Progenitor cell of endocrine pancreas (in vitro differentiated cells): ENCODE data around the gene SPRR2B. TPM values are rescaled to one million over a fixed set of nuclear protein-coding genes. Genes with fewer than 3 reads are reported as not detected.
"Not testable (repeated sequence)": the region's sequence is repeated elsewhere in the genome, so short reads cannot be mapped to it uniquely, and the experiment has no call there.

Experiments used
- DNase-seq: peaks from one replicate; pipeline ENCODE4 v3.0.0; 2021; ENCODE audit warnings: low spot score; ENCODE audit not compliant: unreplicated experiment
- H3K27ac Mint-ChIP-seq: 2 replicates; pipeline ENCODE4 v1.8.0; 2021; ENCODE audit warnings: mild to moderate bottlenecking, moderate library complexity, mixed read lengths
- H3K27me3 Mint-ChIP-seq: 2 replicates; pipeline ENCODE4 v1.8.0; 2021; ENCODE audit warnings: mixed read lengths
- H3K36me3 Mint-ChIP-seq: 2 replicates; pipeline ENCODE4 v1.8.0; 2022; ENCODE audit warnings: mixed read lengths; ENCODE audit not compliant: insufficient read depth
- H3K4me1 Mint-ChIP-seq: 2 replicates; pipeline ENCODE4 v1.8.0; 2021; ENCODE audit warnings: low read depth, mixed read lengths
- H3K4me3 Mint-ChIP-seq: 2 replicates; pipeline ENCODE4 v1.8.0; 2021; ENCODE audit warnings: low read depth, mild to moderate bottlenecking, moderate library complexity, mixed read lengths
- H3K9me3 Mint-ChIP-seq: 2 replicates; pipeline ENCODE4 v1.8.0; 2021; ENCODE audit warnings: low read depth, mixed read lengths
- CTCF ChIP-seq: fragments of 200-600 bp; sonication (generic); IDR thresholded peaks from one replicate; pipeline ENCODE4 v1.5.0; 2021; ENCODE audit warnings: antibody characterized with exemption, mild to moderate bottlenecking; ENCODE audit not compliant: unreplicated experiment
- total RNA-seq: library from RNA; stranded (reverse); gene quantifications from 2 replicates; pipeline ENCODE4 v1.2.1, GENCODE V29; 2021

The SPRR2B gene
- total RNA-seq, 1 donor from 2014 or later = not detected

- no peak within 1 kb of the TSS for H3K4me3 Mint-ChIP-seq
- peaks cover 9% of the 10 kb centered on the region for H3K27me3 Mint-ChIP-seq
- no peak within 1 kb of the TSS for H3K27ac Mint-ChIP-seq
- H3K4me1 Mint-ChIP-seq = no peaks in the 10 kb centered on the region
- H3K36me3 Mint-ChIP-seq = no peaks in the 10 kb centered on the region
- DNase-seq = no peak
- no peaks in the 10 kb centered on the region for H3K9me3 Mint-ChIP-seq
- no peak for TF ChIP-seq CTCF
These were observed 14.0 kb downstream of the SPRR2B start, which contains the start of gene SPRR2A for GRCh38 chr1:153057375-153057774. SPRR2A (minus strand) TSS chr1:153057512; CDS start chr1:153056735, 777 bp downstream.

- DNase-seq, H3K27ac Mint-ChIP-seq, H3K27me3 Mint-ChIP-seq, H3K4me3 Mint-ChIP-seq, H3K9me3 Mint-ChIP-seq, H3K36me3 Mint-ChIP-seq, H3K4me1 Mint-ChIP-seq: not testable (repeated sequence)
These were observed 15.3 kb downstream of the SPRR2B start for GRCh38 chr1:153056111-153056510.

GRCh38 chr1:153049211-153049610 is 22.2 kb downstream of the SPRR2B start:
- H3K9me3 Mint-ChIP-seq = peaks cover 3% of the 10 kb centered on the region
- no peak overlapping the region for H3K4me3 Mint-ChIP-seq
- TF ChIP-seq CTCF = no peak
- no peak overlapping the region for H3K27ac Mint-ChIP-seq
- DNase-seq = no peak
- H3K27me3 Mint-ChIP-seq = peaks cover 6% of the 10 kb centered on the region
- no peaks in the 10 kb centered on the region for H3K4me1 Mint-ChIP-seq
- H3K36me3 Mint-ChIP-seq = no peaks in the 10 kb centered on the region

- no peak for DNase-seq
- Mint-ChIP-seq H3K36me3 (no peaks in the 10 kb centered on the region), H3K9me3 (no peaks in the 10 kb centered on the region), H3K27me3 (peaks cover 4% of the 10 kb centered on the region), H3K27ac (no peak within 1 kb of the TSS), H3K4me1 (no peaks in the 10 kb centered on the region), H3K4me3 (no peak within 1 kb of the TSS)
- no peak for TF ChIP-seq CTCF
These were observed 30.3 kb downstream of the SPRR2B start, which contains the start of gene SPRR2D for GRCh38 chr1:153040950-153041631. SPRR2D (minus strand) TSS chr1:153041120; CDS start chr1:153040346, 774 bp downstream.

GRCh38 chr1:153035211-153035610 is 36.2 kb downstream of the SPRR2B start:
- no peaks in the 10 kb centered on the region for H3K27me3 Mint-ChIP-seq
- no peak for TF ChIP-seq CTCF
- H3K27ac Mint-ChIP-seq = no peak overlapping the region
- no peak for DNase-seq
- H3K36me3 Mint-ChIP-seq = no peaks in the 10 kb centered on the region
- H3K4me3 Mint-ChIP-seq = no peak overlapping the region
- peaks cover 3% of the 10 kb centered on the region for H3K4me1 Mint-ChIP-seq
- no peaks in the 10 kb centered on the region for H3K9me3 Mint-ChIP-seq

GRCh38 chr1:153032677-153033308 is 38.6 kb downstream of the SPRR2B start:
- Mint-ChIP-seq H3K4me1 (peaks cover 3% of the 10 kb centered on the region), H3K4me3 (no peak overlapping the region), H3K36me3 (no peaks in the 10 kb centered on the region), H3K27ac (peak overlapping the region; percentile 7), H3K27me3 (no peaks in the 10 kb centered on the region), H3K9me3 (no peaks in the 10 kb centered on the region)
- peak; percentile 40 for TF ChIP-seq CTCF
- no peak for DNase-seq
